CD4-positive, alpha-beta T cell treated with Interleukin-12 subunit alpha and Interleukin-12 subunit beta, for 1 hour (primary cell): Measurements from ENCODE around the gene UQCR11.

Experiments used
- DNase-seq: peaks from one replicate; pipeline ENCODE4 v3.0.0-alpha.2; 2020

UQCR11 gene

DNA sequence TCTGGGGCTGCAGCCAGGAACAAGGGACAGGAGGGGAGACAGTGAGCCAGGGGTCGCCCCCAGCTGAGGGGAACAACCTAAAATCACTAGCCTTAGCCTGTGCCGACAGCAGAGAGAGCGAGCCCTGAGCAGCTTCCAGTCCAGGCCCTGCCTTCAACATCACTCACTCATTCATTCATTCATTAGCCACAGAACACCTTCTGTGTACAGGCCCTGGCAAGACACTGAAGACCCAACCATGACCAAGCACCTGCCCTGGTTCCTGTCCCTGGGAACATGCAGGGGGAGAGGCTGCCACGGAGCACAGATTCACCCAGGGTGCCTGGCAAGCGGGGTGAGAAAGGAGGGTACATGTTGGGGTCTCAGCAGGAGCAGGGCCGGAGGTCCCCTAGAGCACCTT, 42.0 kb downstream of the UQCR11 start:
- no peak for DNase-seq

DNA sequence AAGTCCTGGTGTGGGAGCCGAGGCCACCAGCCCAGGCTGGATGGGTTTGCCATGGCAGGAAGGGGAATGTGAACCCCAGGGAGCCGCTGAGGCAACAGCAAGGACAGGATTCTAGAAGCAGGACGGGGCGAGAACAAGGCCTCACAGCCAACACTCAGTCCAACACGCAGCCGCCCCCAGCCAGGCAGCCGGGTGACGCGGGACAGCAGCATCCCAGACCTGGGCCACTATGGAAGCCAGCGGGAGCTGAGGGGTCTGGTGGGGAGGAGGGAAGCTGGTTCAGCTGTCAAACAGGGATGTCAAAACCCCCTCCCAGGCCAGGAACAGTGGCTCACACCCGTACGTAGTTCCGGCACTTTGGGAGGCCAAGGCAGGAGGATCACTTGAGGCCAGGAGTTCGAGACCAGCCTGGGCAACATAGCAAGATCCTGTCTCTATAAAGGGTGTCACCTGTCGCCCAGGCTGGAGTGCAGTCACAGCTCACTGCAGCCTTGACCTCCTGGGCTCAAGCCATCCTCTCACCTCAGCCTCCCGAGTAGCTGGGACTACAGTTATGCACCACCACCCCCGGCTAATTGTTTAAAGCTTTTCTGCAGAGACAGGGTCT, 43.9 kb downstream of the UQCR11 start:
- DNase-seq = no peak

GRCh38 chr19:1560286-1560882, 44.9 kb downstream of the UQCR11 start:
- no peak for DNase-seq

DNA sequence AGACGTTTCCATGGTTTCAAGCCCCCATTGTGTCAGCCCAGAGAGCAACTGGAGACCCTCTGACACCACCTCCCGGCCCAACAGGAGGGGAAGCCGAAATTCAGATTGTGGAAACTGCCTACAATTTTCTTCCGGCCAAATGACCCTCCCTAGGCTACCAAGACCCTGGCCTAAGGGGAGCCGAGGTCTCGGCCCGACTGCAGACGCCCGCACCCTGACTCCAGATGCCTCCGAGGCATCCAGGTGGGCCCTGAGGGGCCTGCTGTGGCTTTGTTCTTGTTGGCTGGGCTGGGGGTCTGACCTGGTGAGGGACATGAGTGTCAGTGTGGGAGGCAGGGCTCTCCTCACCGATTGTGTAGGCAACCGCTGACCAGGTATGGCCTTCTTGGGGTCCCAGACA, 46.7 kb downstream of the UQCR11 start:
- DNase-seq = no peak

GRCh38 chr19:1556390-1557070, 48.7 kb downstream of the UQCR11 start:
- no peak for DNase-seq

DNA sequence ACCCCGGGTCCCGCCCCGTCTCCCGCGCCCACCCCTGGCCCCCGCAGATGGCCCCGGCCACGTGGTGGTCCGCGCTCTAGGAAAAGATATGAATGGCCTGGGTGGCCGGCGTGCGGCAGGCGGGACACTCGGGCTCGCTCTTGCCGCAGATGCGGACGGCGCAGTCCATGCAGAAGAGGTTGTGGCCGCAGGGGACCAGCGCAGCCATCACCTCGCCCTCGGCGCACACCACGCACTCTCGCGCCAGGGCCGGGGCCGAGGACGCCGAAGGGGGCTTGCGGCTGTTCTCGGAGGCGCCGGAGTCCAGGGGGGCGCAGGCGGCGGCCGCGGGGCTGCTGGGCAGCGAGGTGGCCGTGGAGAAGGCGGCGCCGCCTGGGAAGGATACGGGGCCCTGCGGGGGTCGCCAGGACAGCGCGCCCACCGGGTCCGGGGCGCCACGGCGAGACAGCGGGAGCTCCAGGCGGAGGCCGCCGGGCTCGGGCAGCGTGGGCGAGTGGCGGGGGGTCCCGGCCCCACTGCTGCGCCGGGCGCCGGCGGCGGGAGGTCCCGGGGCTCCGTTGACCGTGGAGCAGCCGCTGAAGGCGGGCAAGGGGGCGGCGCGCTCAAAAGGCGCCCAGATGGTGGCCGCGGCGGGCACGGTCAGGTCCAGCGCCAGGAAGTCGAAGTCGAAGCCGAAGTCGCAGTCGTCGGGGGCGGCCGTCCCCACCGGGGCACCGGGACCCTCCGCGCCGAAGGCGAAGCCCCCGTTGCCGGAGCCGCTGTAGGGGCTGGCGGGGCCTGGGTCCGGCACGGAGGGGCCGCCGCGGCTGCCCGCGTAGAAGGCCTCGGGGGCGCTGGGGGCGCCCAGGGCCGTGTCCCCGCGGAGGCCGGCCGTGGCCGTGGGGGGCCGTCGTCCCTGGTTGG, 49.5 kb downstream of the UQCR11 start:
- DNase-seq = no peak

DNA sequence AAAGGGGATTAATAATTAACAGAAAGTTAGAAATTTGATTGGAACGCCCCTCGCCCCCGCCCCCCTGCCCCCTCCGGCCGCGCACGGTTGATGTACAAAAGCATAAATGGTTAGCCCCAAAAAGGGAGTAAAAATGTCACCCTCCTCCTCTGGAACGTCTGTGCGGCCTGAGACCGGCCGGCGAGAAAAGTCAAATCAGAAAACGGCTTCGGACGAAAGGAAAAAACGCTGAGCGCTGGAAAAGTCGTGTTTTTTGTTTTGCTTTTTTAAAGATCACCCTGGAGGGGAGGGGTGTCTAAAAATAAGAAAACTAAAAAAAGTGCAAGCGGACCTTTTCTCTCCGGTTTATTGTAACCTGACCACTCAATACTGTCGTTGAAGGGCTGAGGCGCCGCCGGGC, 50.3 kb downstream of the UQCR11 start:
- DNase-seq = no peak

- DNase-seq = no peak
These were observed 51.8 kb downstream of the UQCR11 start for GRCh38 chr19:1553415-1553814.

- DNase-seq = no peak
These were observed 53.9 kb downstream of the UQCR11 start for GRCh38 chr19:1551068-1552040.

GRCh38 chr19:1549332-1549945, 55.8 kb downstream of the UQCR11 start:
- no peak for DNase-seq
